Vagina (tissue), 2 donors: ENCODE measurements around the gene PKD1. TPM values are rescaled to one million over a fixed set of nuclear protein-coding genes. Genes with fewer than 3 reads are reported as not detected.

Source experiments
- DNase-seq, 2 donors: peaks; one replicate each; pipeline ENCODE4 v3.0.0-alpha.2; 2017; ENCODE audit errors: extremely low spot score in 2 of 2
- H3K27ac ChIP-seq: fragments of 200-600 bp; sonication (generic); one replicate; pipeline ENCODE4 v1.5.1; 2019
- H3K27me3 ChIP-seq: fragments of 200-600 bp; sonication (generic); one replicate; pipeline ENCODE4 v1.5.1; 2019
- H3K36me3 ChIP-seq, 2 donors: fragments of 200-600 bp; sonication (generic); one replicate each; pipeline ENCODE4 v1.5.1; 2017 to 2019
- H3K4me1 ChIP-seq: fragments of 200-600 bp; sonication (generic); one replicate; pipeline ENCODE4 v1.5.1; 2019
- H3K4me3 ChIP-seq, 2 donors: fragments of 200-600 bp; sonication (generic); 1 replicate in 1 of 2; 2 replicates in 1 of 2; pipeline ENCODE4 v1.5.1; 2016 to 2019
- H3K9me3 ChIP-seq: fragments of 200-600 bp; sonication (generic); one replicate; pipeline ENCODE4 v1.5.1; 2019
- CTCF ChIP-seq, 3 experiments: fragments of 450-650 bp in 2 of 3; fragments of 200-600 bp in 1 of 3; sonication (generic) in 1 of 3; IDR thresholded peaks; one replicate each; pipeline ENCODE4 v1.5.1; 2017 to 2019; ENCODE audit warnings: antibody characterized with exemption in 3 of 3, mild to moderate bottlenecking in 2 of 3, moderate library complexity in 2 of 3
- POLR2A ChIP-seq, 2 donors: fragments of 450-650 bp; IDR thresholded peaks; one replicate each; pipeline ENCODE4 v1.6.1; 2017; ENCODE audit warnings: antibody characterized with exemption in 2 of 2, mild to moderate bottlenecking in 2 of 2, moderate library complexity in 2 of 2
- POLR2AphosphoS5 ChIP-seq, 2 donors: sonication (generic); formaldehyde crosslinking; IDR thresholded peaks; one replicate each; pipeline ENCODE4 v1.9.0; 2017; ENCODE audit warnings: antibody characterized with exemption in 2 of 2, mild to moderate bottlenecking in 2 of 2, low read depth in 1 of 2; ENCODE audit not compliant: insufficient read depth in 1 of 2
- intact Hi-C: fragments of 100-400 bp; cut with DNase I; formaldehyde crosslinking; loops from one replicate; pipeline ENCODE4 v1.15.1; 2023
- total RNA-seq: library from RNA; depleted of rRNA; stranded (reverse); fragments of >200 nt; gene quantifications from one replicate; pipeline ENCODE4 v1.2.3, GENCODE V29; 2016

Gene PKD1
- total RNA-seq, 1 donor from 2014 or later, result 153 TPM

- intact Hi-C loops, result no loop called here
Measured at GRCh38 chr16:2087748-2088631, 47.7 kb downstream of the PKD1 start.

GRCh38 chr16:2086812-2087747, 48.6 kb downstream of the PKD1 start:
- intact Hi-C loops, result no loop called here
- Histone ChIP-seq H3K27me3 (no peaks in the 10 kb centered on the region), H3K4me1 (peaks cover 50% of the 10 kb centered on the region), H3K4me3 (no peak overlapping the region), H3K36me3 (peaks cover 0 to 43% of the 10 kb centered on the region in 2 donors), H3K9me3 (no peaks in the 10 kb centered on the region), H3K27ac (no peak overlapping the region)
- DNase-seq, result no peak
- no peak for TF ChIP-seq POLR2A (IDR thresholded peaks at IDR 0.05)
- no peak for TF ChIP-seq POLR2AphosphoS5 (IDR thresholded peaks at IDR 0.05; ENCODE audit: insufficient read depth in 1 of 2, low read depth in 1 of 2)
- TF ChIP-seq CTCF (IDR thresholded peaks at IDR 0.05), result no peak

More at GRCh38 chr16:2087748-2088631, 47.7 kb downstream of the PKD1 start:
- Histone ChIP-seq H3K4me1 (peaks cover 46% of the 10 kb centered on the region), H3K27me3 (no peaks in the 10 kb centered on the region), H3K4me3 (no peak overlapping the region), H3K27ac (no peak overlapping the region), H3K9me3 (no peaks in the 10 kb centered on the region), H3K36me3 (peaks cover 0 to 51% of the 10 kb centered on the region in 2 donors)
- TF ChIP-seq POLR2A (IDR thresholded peaks at IDR 0.05) (no peak), CTCF (IDR thresholded peaks at IDR 0.05) (no peak), POLR2AphosphoS5 (IDR thresholded peaks at IDR 0.05; ENCODE audit: insufficient read depth in 1 of 2, low read depth in 1 of 2) (no peak)
- DNase-seq, result no peak

- no peak for DNase-seq
- H3K27me3 ChIP-seq, result no peaks in the 10 kb centered on the region
- intact Hi-C loops, result no loop called here
- no peak for TF ChIP-seq CTCF (IDR thresholded peaks at IDR 0.05)
- peak in 1 of 2 donors; percentile 32 for TF ChIP-seq POLR2AphosphoS5 (IDR thresholded peaks at IDR 0.05; ENCODE audit: insufficient read depth in 1 of 2, low read depth in 1 of 2)
- no peak for TF ChIP-seq POLR2A (IDR thresholded peaks at IDR 0.05)
- H3K36me3 ChIP-seq, result peaks cover 0 to 36% of the 10 kb centered on the region in 2 donors
- H3K4me3 ChIP-seq, result no peak overlapping the region
- peaks cover 51% of the 10 kb centered on the region for H3K4me1 ChIP-seq
- H3K27ac ChIP-seq, result peak overlapping the region; percentile 45
- no peaks in the 10 kb centered on the region for H3K9me3 ChIP-seq
Measured at GRCh38 chr16:2086106-2086742, 49.5 kb downstream of the PKD1 start.

GRCh38 chr16:2085669-2086068, 50.0 kb downstream of the PKD1 start:
- no peaks in the 10 kb centered on the region for H3K9me3 ChIP-seq
- H3K36me3 ChIP-seq, result peaks cover 0 to 38% of the 10 kb centered on the region in 2 donors
- H3K4me3 ChIP-seq, result no peak overlapping the region
- H3K27me3 ChIP-seq, result no peaks in the 10 kb centered on the region
- intact Hi-C loops, result no loop called here
- DNase-seq, result no peak
- H3K4me1 ChIP-seq, result peaks cover 51% of the 10 kb centered on the region
- peak overlapping the region; percentile 20 for H3K27ac ChIP-seq
- TF ChIP-seq CTCF (IDR thresholded peaks at IDR 0.05) (no peak), POLR2A (IDR thresholded peaks at IDR 0.05) (no peak), POLR2AphosphoS5 (IDR thresholded peaks at IDR 0.05; ENCODE audit: insufficient read depth in 1 of 2, low read depth in 1 of 2) (no peak)
